NCI-H2196 (cell line): Measurements from ENCODE around the gene C15orf62.

Experiments
- DNase-seq: peaks from one replicate; lab custom pipeline; 2025; ENCODE audit not compliant: unreplicated experiment; lab: John Stamatoyannopoulos, UW

The C15orf62 gene

DNA sequence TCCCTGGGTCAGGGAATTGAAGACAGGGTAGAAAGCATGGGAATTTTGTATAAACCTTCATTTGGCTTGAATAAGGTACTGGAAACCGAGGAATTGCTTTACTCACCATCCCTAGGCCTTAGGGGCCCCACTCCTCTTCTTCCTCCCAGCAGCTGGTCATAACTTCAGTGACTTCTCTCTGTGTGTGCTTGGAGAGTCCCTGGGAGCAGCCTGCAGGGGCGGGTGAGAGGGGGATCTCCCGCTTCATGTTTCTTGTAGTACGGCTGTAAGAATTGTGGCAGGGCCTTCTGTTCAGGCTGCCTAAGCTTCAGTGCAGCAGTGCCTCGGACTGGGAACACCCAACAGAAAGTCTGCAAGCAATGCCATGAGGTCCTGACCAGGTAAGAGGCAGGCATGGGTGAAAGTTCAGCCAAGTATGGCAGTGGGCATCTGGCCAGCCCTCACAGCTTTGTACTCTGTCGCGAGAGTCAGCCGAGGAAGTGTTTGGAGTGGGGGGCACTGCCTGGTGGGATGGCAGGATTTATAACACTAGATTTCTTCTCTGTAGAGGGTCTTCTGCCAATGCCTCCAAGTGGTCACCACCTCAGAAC, 39.2 kb downstream of the C15orf62 start:
- DNase-seq = no peak

DNA sequence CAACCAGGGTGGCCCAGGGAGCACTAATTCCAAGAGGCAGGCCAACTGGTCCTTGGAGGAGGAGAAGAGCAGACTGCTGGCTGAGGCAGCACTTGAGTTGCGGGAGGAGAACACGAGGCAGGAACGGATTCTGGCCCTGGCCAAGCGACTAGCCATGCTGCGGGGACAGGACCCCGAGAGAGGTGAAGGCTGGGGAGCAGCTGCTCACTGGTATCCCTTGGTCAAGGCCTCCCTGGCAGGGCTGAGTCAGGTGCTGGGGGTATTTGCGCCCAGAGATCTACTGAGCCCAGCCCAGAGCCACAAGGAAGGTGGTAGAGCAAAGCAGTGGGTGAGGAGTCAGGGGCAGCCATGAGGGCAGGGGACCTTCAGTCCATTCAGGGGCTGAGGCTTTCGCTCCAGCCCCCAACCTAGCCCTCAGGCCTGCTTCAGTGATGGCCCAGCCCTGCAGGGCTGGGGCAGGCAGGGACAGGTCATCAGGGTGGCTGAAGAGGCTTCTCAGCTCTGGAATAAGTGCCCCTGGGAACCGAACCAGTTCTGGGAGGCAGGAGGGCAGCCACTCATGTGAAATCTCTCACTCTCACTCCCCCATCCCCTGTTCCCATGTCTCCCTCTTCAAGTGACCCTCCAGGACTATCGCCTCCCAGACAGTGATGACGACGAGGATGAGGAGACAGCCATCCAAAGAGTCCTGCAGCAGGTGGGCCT, 43.1 kb downstream of the C15orf62 start:
- no peak for DNase-seq

- DNase-seq = peak; percentile 40
Observed at GRCh38 chr15:40815042-40815698, 45.4 kb downstream of the C15orf62 start.

DNA sequence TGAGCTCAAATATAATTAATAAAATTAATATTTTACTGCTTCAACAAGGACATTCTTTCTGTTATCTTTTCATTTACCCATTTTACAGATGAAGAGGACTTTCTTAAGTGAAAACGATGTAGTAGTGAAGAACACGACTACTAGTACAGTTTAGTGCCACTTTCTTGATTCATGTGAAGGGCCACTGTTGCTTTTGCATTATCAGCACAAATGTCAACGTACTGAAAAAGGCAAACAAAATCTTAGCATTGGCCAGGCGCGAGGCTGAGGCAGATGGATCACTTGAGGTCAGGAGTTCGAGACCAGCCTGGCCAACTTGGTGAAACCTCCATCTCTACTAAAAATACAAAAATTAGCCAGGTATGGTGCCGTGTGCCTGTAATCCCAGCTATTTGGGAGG, 49.3 kb downstream of the C15orf62 start:
- DNase-seq = no peak

GRCh38 chr15:40821195-40821594, 51.4 kb downstream of the C15orf62 start:
- no peak for DNase-seq
